K562 (cell line): ENCODE measurements around the gene PACRG. TPM values are rescaled to one million over a fixed set of nuclear protein-coding genes. Genes with fewer than 3 reads are reported as not detected.

ENCODE experiments used
- ATF1 ChIP-seq, 2 experiments: fragments of 450-650 bp in 1 of 2; IDR thresholded peaks; 2 replicates each; pipeline ENCODE4 v1.6.1; 2016; ENCODE audit warnings: missing compliant biosample characterization in 1 of 2, missing genetic modification characterization in 1 of 2
- FOSL1 ChIP-seq: fragments of 200-800 bp; sonication (Bioruptor generic); conservative IDR thresholded peaks from 2 replicates; pipeline ENCODE4 v1.6.1; 2016; ENCODE audit warnings: missing genetic modification characterization, missing compliant biosample characterization
- FOXJ2 ChIP-seq: fragments of 200-800 bp; sonication (Bioruptor generic); IDR thresholded peaks from 2 replicates; pipeline ENCODE4 v1.6.1; 2016; ENCODE audit warnings: missing genetic modification characterization, missing compliant biosample characterization
- GATAD2A ChIP-seq: fragments of 450-650 bp; IDR thresholded peaks from 2 replicates; pipeline ENCODE4 v1.6.1; 2017
- HBP1 ChIP-seq: fragments of 450-650 bp; formaldehyde crosslinking; IDR thresholded peaks from 2 replicates; pipeline ENCODE4 v1.4.0; 2022; ENCODE audit warnings: missing genetic modification characterization
- HMG20B ChIP-seq: fragments of 250-450 bp; sonication (Bioruptor Pico); IDR thresholded peaks from 2 replicates; pipeline ENCODE4 v1.5.0; 2021; ENCODE audit warnings: mild to moderate bottlenecking
- ILF3 ChIP-seq: fragments of 450-650 bp; IDR thresholded peaks from 2 replicates; pipeline ENCODE4 v1.6.1; 2018; ENCODE audit warnings: antibody characterized with exemption, mild to moderate bottlenecking, moderate library complexity, borderline replicate concordance
- MCM3 ChIP-seq: fragments of 450-650 bp; IDR thresholded peaks from 2 replicates; pipeline ENCODE4 v1.6.1; 2016
- MEF2D ChIP-seq: conservative IDR thresholded peaks from 2 replicates; pipeline ENCODE4 v1.6.1; 2016; ENCODE audit warnings: low read depth, missing genetic modification characterization, missing compliant biosample characterization
- NUFIP1 ChIP-seq: fragments of 450-650 bp; IDR thresholded peaks from 2 replicates; pipeline ENCODE4 v1.6.1; 2018; ENCODE audit not compliant: partially characterized antibody
- RB1 ChIP-seq: fragments of 450-650 bp; IDR thresholded peaks from 2 replicates; pipeline ENCODE4 v1.6.1; 2017; ENCODE audit warnings: low read depth, mild to moderate bottlenecking
- TBL1XR1 ChIP-seq, 2 experiments: IDR thresholded peaks; 2 replicates each; pipeline ENCODE4 v1.6.1; 2012; ENCODE audit warnings: improper control_type of control experiment in 2 of 2, low read length in 2 of 2, mild to moderate bottlenecking in 1 of 2
- USF1 ChIP-seq: sonication (generic); formaldehyde crosslinking; IDR thresholded peaks from 2 replicates; pipeline ENCODE4 v1.9.0; 2022; ENCODE audit warnings: mild to moderate bottlenecking, missing genetic modification reagents
- XRCC3 ChIP-seq: fragments of 450-650 bp; IDR thresholded peaks from 2 replicates; pipeline ENCODE4 v1.6.1; 2017; ENCODE audit warnings: mild to moderate bottlenecking, moderate library complexity
- ZBTB8A ChIP-seq: fragments of 450-650 bp; IDR thresholded peaks from 2 replicates; pipeline ENCODE4 v1.6.1; 2018; ENCODE audit warnings: mild to moderate bottlenecking, moderate library complexity; ENCODE audit not compliant: partially characterized antibody
- ZFX ChIP-seq: sonication (generic); formaldehyde crosslinking; IDR thresholded peaks from 2 replicates; pipeline ENCODE4 v1.8.0; 2022; ENCODE audit warnings: mild to moderate bottlenecking, missing genetic modification reagents, moderate library complexity
- ZNF253 ChIP-seq: fragments of 250-450 bp; sonication (Bioruptor Pico); conservative IDR thresholded peaks from 2 replicates; pipeline ENCODE4 v1.6.1; 2021; ENCODE audit warnings: mild to moderate bottlenecking
- ZNF280B ChIP-seq: fragments of 250-450 bp; sonication (Bioruptor Pico); IDR thresholded peaks from 2 replicates; pipeline ENCODE4 v1.5.1; 2021; ENCODE audit warnings: mild to moderate bottlenecking
- ZNF384 ChIP-seq: IDR thresholded peaks from 2 replicates; pipeline ENCODE4 v1.6.1; 2012; ENCODE audit warnings: low read depth, low read length, improper control_type of control experiment
- ZNF398 ChIP-seq: fragments of 250-450 bp; sonication (Bioruptor Pico); IDR thresholded peaks from 2 replicates; pipeline ENCODE4 v1.8.0; 2021; ENCODE audit warnings: moderate library complexity, mild to moderate bottlenecking, inconsistent platforms
- ZNF740 ChIP-seq, 3 experiments: fragments of 200-800 bp in 1 of 3; sonication (Bioruptor generic) in 1 of 3; sonication (generic) in 1 of 3; formaldehyde crosslinking in 1 of 3; IDR thresholded peaks; 2 replicates each; pipeline versions ENCODE4 v1.6.1 to v1.8.0; 2016 to 2022; ENCODE audit warnings: mild to moderate bottlenecking in 2 of 3, missing compliant biosample characterization in 2 of 3, missing genetic modification characterization in 2 of 3, missing genetic modification reagents in 1 of 3
- polyA plus RNA-seq, 8 experiments: library from polyadenylated mRNA; depleted of rRNA in 4 of 8; stranded (reverse) in 5 of 8; unstranded in 3 of 8; fragments of >200 nt; fragmentation: Nextera tagmentation in 2 of 8; fragmentation: Illumina TruSeq in 1 of 8; extraction: Ambion mirVana in 2 of 8; extraction: Trizol in 1 of 8; gene quantifications; 2 replicates each; pipeline versions ENCODE4 v1.2.1 to v1.2.3, GENCODE V29; 2011 to 2014; ENCODE audit warnings: inconsistent platforms in 1 of 8, missing spikeins in 1 of 8
- total RNA-seq, 7 experiments: library from RNA; depleted of rRNA in 6 of 7; stranded (reverse); fragments of >200 nt in 6 of 7; fragmentation: Illumina TruSeq in 2 of 7; extraction: Trizol in 2 of 7; gene quantifications; 2 replicates each; pipeline versions ENCODE4 v1.2.1 to v1.2.3, GENCODE V29; 2011 to 2021; ENCODE audit warnings: low replicate concordance in 1 of 7

PACRG gene
- total and polyA plus RNA-seq, 9 of the 15 experiments (the other 6 are each of a cell fraction or from before 2014, with no cell fraction given) = 0.04 TPM; not detected in 8

GRCh38 chr6:162727322-162728182 lies at the start of gene PACRG, which contains the start of gene PRKN (continued):
- TF ChIP-seq NUFIP1 (no peak), FOSL1 (tag) (0 out of 2 replicates have a peak, but pooled peaks have one; percentile 21), ZFX (CRISPR knock-in tag) (peak; percentile 98), USF1 (CRISPR knock-in tag) (0 out of 2 replicates have a peak, but pooled peaks have one; percentile 13), ATF1 (CRISPR knock-in tag; IDR thresholded peaks at IDR 0.05) (peak; percentile 38; the same call in 1 of the 2 replicates), ATF1 (tag; IDR thresholded peaks at IDR 0.05) (peak; percentile 94), TBL1XR1 (IDR thresholded peaks at IDR 0.05; ENCODE audit: low read length in 2 of 2) (peak in 1 of 2 experiments; percentile 33; a peak in 1 of 4 replicates), RB1 (peak; percentile 56; the same call in 1 of the 2 replicates), ZNF384 (no peak), ILF3 (no peak), HMG20B (CRISPR knock-in tag) (no peak), FOXJ2 (tag) (peak; percentile 100), ZBTB8A (no peak), HBP1 (CRISPR knock-in tag) (no peak), MCM3 (no peak), ZNF398 (CRISPR knock-in tag) (no peak), MEF2D (tag) (no peak), GATAD2A (no peak; the same call in 1 of the 2 replicates), XRCC3 (no peak), ZNF740 (CRISPR knock-in tag; IDR thresholded peaks at IDR 0.05) (peak; percentile 65; the same call in 1 of the 2 replicates), ZNF740 (tag; IDR thresholded peaks at IDR 0.05) (no peak), ZNF253 (CRISPR knock-in tag) (no peak), ZNF280B (CRISPR knock-in tag) (no peak)
